GM12892 (cell line): ENCODE measurements around the gene CPT1C.

Source experiments
- POLR2A ChIP-seq: IDR thresholded peaks from 2 replicates; pipeline ENCODE4 v1.6.1; 2011; ENCODE audit warnings: low read depth, low read length, control low read depth
- POLR2AphosphoS5 ChIP-seq: IDR thresholded peaks from 2 replicates; pipeline ENCODE4 v1.6.1; 2011; ENCODE audit warnings: low read depth, low read length, control low read depth
- TAF1 ChIP-seq: IDR thresholded peaks from 2 replicates; pipeline ENCODE4 v1.6.1; 2011; ENCODE audit warnings: low read depth, mild to moderate bottlenecking, control low read depth, low read length, borderline replicate concordance

DNA sequence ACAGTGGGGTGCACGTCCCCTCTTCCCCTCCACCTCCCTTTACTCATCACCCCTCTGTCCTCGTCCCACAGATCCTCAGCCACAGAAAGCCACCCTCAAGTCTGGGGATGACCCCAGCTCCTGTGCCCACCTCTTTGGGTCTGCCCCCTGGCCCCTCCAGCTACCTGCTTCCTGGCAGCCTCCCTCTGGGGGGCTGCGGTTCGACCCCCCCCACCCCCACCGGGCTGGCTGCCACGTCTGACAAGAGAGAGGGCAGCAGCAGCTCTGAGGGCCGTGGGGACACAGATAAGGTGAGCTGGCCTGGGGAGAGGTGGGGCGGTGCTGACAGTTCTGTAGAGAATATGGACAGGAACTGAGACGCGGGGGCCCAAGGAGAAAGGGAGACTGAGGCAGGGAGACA lies 36.3 kb upstream of the CPT1C start:
- no peak for TF ChIP-seq POLR2A
- TF ChIP-seq POLR2AphosphoS5: no peak
- TF ChIP-seq TAF1: no peak
